ENCODE data around the gene OCEL1.

DNA sequence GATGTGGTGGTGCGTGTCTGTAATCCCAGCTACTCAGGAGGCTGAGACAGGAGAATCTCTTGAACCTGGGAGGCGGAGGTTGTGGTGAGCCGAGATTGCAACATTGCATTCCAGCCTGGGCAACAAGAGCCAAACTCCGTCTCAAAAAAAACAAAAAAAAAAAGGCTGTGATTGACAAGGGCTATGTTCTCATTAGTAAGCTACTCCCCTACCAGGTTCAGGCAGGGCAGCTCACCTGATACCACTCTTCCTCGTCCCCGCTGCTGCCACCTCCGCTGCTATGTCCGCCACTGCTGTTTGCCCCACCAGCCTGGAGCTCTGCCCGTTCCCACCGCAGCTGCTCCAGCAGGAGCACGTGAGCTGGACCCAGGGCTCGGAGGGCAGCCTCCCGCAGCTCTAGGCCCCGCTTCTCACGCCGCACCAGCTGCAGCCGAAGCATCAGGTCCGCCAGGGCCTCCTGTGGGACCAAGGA lies 29.2 kb downstream of the OCEL1 start:
- TF ChIP-seq, protein P1, sequence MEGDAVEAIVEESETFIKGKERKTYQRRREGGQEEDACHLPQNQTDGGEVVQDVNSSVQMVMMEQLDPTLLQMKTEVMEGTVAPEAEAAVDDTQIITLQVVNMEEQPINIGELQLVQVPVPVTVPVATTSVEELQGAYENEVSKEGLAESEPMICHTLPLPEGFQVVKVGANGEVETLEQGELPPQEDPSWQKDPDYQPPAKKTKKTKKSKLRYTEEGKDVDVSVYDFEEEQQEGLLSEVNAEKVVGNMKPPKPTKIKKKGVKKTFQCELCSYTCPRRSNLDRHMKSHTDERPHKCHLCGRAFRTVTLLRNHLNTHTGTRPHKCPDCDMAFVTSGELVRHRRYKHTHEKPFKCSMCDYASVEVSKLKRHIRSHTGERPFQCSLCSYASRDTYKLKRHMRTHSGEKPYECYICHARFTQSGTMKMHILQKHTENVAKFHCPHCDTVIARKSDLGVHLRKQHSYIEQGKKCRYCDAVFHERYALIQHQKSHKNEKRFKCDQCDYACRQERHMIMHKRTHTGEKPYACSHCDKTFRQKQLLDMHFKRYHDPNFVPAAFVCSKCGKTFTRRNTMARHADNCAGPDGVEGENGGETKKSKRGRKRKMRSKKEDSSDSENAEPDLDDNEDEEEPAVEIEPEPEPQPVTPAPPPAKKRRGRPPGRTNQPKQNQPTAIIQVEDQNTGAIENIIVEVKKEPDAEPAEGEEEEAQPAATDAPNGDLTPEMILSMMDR (IDR thresholded peaks at IDR 0.05), result no peak
- TF ChIP-seq EP300 (IDR thresholded peaks at IDR 0.05) (no peak), ZSCAN20 (CRISPR knock-in tag; IDR thresholded peaks at IDR 0.05) (no peak)
